MM.1S (cell line): ENCODE data around the gene STX12.

Experiments
- CTCF ChIP-seq: fragments of 300-600 bp; sonication (generic); IDR thresholded peaks from 2 replicates; pipeline ENCODE4 v1.5.1; 2016; ENCODE audit warnings: antibody characterized with exemption, low read length, mixed read lengths
- EZH2 ChIP-seq: fragments of 300-600 bp; sonication (generic); optimal IDR thresholded peaks from 2 replicates; pipeline ENCODE3; 2017; ENCODE audit warnings: low read depth, mild to moderate bottlenecking, antibody characterized with exemption, low read length, mixed read lengths
- EZH2phosphoT487 ChIP-seq: fragments of 300-600 bp; sonication (generic); IDR thresholded peaks from 2 replicates; pipeline ENCODE4 v1.6.1; 2018; ENCODE audit warnings: antibody characterized with exemption, low read length

- TF ChIP-seq EZH2phosphoT487 (no peak), CTCF (no peak), EZH2 (no peak)
These were observed 14.9 kb downstream of the STX12 start for GRCh38 chr1:27787895-27788294.
